ENCODE data around the gene TRIO. TPM values are rescaled to one million over a fixed set of nuclear protein-coding genes. Genes with fewer than 3 reads are reported as not detected.
A peak's percentile ranks its signal among the peaks of the same experiment; 100 is the strongest.

Gene TRIO
- total RNA-seq, 1 experiment from 2014 or later, result 68.4 TPM

DNA sequence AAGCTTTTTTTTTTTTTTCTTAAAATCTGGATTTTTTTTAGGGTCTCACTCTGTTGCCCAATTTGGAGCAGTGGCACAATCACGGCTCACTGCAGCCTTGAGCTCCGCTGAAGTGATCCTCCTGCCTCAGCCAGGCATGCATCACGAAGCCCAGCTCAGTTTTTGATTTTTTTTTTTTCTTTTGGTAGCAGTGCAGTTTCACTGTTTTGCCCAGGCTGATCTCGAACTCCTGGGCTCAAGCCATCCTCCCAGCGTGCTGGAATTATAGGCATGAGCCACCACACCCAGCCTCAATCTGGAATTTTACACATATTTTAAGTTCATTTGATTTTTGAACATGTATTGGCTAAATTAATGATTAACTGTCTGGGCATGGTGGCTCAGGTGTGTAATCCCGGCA lies 36.3 kb downstream of the TRIO start (continued):
- TF ChIP-seq, protein P1, sequence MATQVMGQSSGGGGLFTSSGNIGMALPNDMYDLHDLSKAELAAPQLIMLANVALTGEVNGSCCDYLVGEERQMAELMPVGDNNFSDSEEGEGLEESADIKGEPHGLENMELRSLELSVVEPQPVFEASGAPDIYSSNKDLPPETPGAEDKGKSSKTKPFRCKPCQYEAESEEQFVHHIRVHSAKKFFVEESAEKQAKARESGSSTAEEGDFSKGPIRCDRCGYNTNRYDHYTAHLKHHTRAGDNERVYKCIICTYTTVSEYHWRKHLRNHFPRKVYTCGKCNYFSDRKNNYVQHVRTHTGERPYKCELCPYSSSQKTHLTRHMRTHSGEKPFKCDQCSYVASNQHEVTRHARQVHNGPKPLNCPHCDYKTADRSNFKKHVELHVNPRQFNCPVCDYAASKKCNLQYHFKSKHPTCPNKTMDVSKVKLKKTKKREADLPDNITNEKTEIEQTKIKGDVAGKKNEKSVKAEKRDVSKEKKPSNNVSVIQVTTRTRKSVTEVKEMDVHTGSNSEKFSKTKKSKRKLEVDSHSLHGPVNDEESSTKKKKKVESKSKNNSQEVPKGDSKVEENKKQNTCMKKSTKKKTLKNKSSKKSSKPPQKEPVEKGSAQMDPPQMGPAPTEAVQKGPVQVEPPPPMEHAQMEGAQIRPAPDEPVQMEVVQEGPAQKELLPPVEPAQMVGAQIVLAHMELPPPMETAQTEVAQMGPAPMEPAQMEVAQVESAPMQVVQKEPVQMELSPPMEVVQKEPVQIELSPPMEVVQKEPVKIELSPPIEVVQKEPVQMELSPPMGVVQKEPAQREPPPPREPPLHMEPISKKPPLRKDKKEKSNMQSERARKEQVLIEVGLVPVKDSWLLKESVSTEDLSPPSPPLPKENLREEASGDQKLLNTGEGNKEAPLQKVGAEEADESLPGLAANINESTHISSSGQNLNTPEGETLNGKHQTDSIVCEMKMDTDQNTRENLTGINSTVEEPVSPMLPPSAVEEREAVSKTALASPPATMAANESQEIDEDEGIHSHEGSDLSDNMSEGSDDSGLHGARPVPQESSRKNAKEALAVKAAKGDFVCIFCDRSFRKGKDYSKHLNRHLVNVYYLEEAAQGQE (IDR thresholded peaks at IDR 0.05; ENCODE audit: low read depth), result no peak

DNA sequence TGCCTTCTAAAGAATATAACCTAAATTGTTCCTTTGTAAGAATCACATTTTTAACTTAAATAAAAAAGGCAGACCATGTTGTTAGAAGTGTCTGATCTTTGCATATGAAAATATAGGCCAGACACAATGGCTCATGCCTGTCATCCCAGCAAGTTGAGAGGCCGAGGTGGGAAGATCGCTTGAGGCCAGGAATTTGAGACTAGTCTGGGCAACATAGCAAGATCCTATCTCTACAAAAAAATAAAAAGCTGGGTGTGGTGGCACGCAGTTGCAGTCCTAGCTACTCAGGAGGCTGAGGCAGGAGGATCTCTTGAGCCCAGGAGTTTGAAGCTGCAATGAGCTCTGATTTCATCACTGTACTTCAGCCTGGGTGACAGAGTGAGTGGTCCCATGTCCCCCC lies 37.3 kb downstream of the TRIO start:
- intact Hi-C loops (cut with micrococcal nuclease), result no loop called here
- Histone ChIP-seq H3K27me3 (ENCODE audit: insufficient read depth, low read length) (no peaks in the 10 kb centered on the region), H3K9me3 (ENCODE audit: control insufficient read depth in 1 of 2, insufficient read depth in 1 of 2, low read depth in 1 of 2, low read length in 2 of 2) (no peaks in the 10 kb centered on the region), H2AFZ (ENCODE audit: low read depth, low read length, poor library complexity, severe bottlenecking) (no peak overlapping the region), H3K36me3 (ENCODE audit: control insufficient read depth in 1 of 2, insufficient read depth in 2 of 2, low read length in 2 of 2) (no peaks in the 10 kb centered on the region), H3K4me3 (replicated peaks in 1 of 2; ENCODE audit: low read depth in 1 of 2, low read length in 2 of 2) (no peak overlapping the region), H3K4me1 (ENCODE audit: control insufficient read depth in 1 of 2, insufficient read depth in 2 of 2, low read length in 2 of 2) (peaks cover 53 to 83% of the 10 kb centered on the region in 2 experiments), H3K9ac (ENCODE audit: low read length) (no peak overlapping the region), H3K27ac (ENCODE audit: low read depth, low read length) (no peak overlapping the region), H4K20me1 (ENCODE audit: insufficient read depth) (peaks cover 11% of the 10 kb centered on the region; the same call in 1 of the 2 replicates), H3K9me2 (ENCODE audit: insufficient read depth) (no peaks in the 10 kb centered on the region), H3K79me2 (ENCODE audit: insufficient read depth, low read length) (peaks cover 99% of the 10 kb centered on the region), H3K4me2 (ENCODE audit: low read length) (peak overlapping the region; percentile 77; the same call in 1 of the 2 replicates)
- no TSS peak for BruUV-seq (replicated peaks)
- ATAC-seq (no peak), DNase-seq (ENCODE audit: low read depth, low spot score) (no peak)
- ChIA-PET POLR2A (no interaction called here), RAD21 (ENCODE audit: low non-redundant PET in 1 of 2, low total read pairs in 2 of 2, uncharacterized antibody in 2 of 2, unreplicated experiment in 2 of 2) (no interaction called here), CTCF (no interaction called here)
- TF ChIP-seq EZH2 (IDR thresholded peaks at IDR 0.05), result no peak
- TF ChIP-seq, protein P2, sequence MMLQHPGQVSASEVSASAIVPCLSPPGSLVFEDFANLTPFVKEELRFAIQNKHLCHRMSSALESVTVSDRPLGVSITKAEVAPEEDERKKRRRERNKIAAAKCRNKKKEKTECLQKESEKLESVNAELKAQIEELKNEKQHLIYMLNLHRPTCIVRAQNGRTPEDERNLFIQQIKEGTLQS (IDR thresholded peaks at IDR 0.05), result no peak
- no peak for TF ChIP-seq POLR2A (IDR thresholded peaks at IDR 0.05; ENCODE audit: borderline replicate concordance, extremely low read depth, insufficient read depth, insufficient read length)
- no peak for TF ChIP-seq RAD21 (IDR thresholded peaks at IDR 0.05; ENCODE audit: low read depth)
- TF ChIP-seq, protein P1 (IDR thresholded peaks at IDR 0.05; ENCODE audit: low read depth), result no peak
- TF ChIP-seq, protein P3, sequence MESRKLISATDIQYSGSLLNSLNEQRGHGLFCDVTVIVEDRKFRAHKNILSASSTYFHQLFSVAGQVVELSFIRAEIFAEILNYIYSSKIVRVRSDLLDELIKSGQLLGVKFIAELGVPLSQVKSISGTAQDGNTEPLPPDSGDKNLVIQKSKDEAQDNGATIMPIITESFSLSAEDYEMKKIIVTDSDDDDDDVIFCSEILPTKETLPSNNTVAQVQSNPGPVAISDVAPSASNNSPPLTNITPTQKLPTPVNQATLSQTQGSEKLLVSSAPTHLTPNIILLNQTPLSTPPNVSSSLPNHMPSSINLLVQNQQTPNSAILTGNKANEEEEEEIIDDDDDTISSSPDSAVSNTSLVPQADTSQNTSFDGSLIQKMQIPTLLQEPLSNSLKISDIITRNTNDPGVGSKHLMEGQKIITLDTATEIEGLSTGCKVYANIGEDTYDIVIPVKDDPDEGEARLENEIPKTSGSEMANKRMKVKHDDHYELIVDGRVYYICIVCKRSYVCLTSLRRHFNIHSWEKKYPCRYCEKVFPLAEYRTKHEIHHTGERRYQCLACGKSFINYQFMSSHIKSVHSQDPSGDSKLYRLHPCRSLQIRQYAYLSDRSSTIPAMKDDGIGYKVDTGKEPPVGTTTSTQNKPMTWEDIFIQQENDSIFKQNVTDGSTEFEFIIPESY (IDR thresholded peaks at IDR 0.05; ENCODE audit: extremely low read depth, insufficient replicate concordance, low read length), result no peak
- no peak for TF ChIP-seq SIN3A (IDR thresholded peaks at IDR 0.05; ENCODE audit: low read depth)
- TF ChIP-seq YY1 (IDR thresholded peaks at IDR 0.05; ENCODE audit: extremely low read depth, insufficient replicate concordance, low read depth, low read length), result no peak
- TF ChIP-seq EGR1 (IDR thresholded peaks at IDR 0.05; ENCODE audit: low read depth), result no peak
- TF ChIP-seq TCF7L2 (IDR thresholded peaks at IDR 0.05; ENCODE audit: borderline replicate concordance, extremely low read depth, insufficient read depth, insufficient read length), result no peak
- no peak for TF ChIP-seq CEBPB (IDR thresholded peaks at IDR 0.05; ENCODE audit: low read depth)
- TF ChIP-seq JUND (IDR thresholded peaks at IDR 0.05), result no peak
- TF ChIP-seq ZFX (IDR thresholded peaks at IDR 0.05), result no peak

All from HCT116 (cell line).